KBM-7 (cell line): Measurements from ENCODE around the gene PPP1R12B.
"Not testable (repeated sequence)": the region's sequence is repeated elsewhere in the genome, so short reads cannot be mapped to it uniquely, and the experiment has no call there.

Experiments
- DNase-seq: peaks from one replicate; pipeline ENCODE4 v3.0.0-alpha.2; 2015
- in situ Hi-C: fragments of 300-500 bp; cut with MboI; formaldehyde crosslinking; loops from 2 replicates; pipeline ENCODE4 v1.14.3; 2020; ENCODE audit warnings: low sequenced_read_pairs, low pct_unique_long_range_greater_than_20kb, mixed read lengths

Gene PPP1R12B

GRCh38 chr1:202564958-202565495 lies 216.5 kb downstream of the PPP1R12B start:
- no peak for DNase-seq

GRCh38 chr1:202565890-202566602 lies 217.5 kb downstream of the PPP1R12B start:
- in situ Hi-C loops = no loop called here
- no peak for DNase-seq

More at GRCh38 chr1:202564958-202565495, 216.5 kb downstream of the PPP1R12B start:
- in situ Hi-C loops = no loop called here

- no peak for DNase-seq
Observed at GRCh38 chr1:202567738-202568137, 219.2 kb downstream of the PPP1R12B start.

GRCh38 chr1:202568410-202568809 lies 219.9 kb downstream of the PPP1R12B start:
- in situ Hi-C loops = no loop called here
- DNase-seq = no peak

More at GRCh38 chr1:202567738-202568137, 219.2 kb downstream of the PPP1R12B start:
- in situ Hi-C loops = no loop called here

- in situ Hi-C loops = no loop called here
- no peak for DNase-seq
Observed at GRCh38 chr1:202568826-202569225, 220.3 kb downstream of the PPP1R12B start.

GRCh38 chr1:202569393-202570322 lies 221.2 kb downstream of the PPP1R12B start:
- in situ Hi-C loops = no loop called here
- DNase-seq = no peak

GRCh38 chr1:202571719-202572339 lies 223.3 kb downstream of the PPP1R12B start:
- peak; percentile 58 for DNase-seq
- in situ Hi-C loops = no loop called here

- DNase-seq = no peak
- in situ Hi-C loops = no loop called here
Observed at GRCh38 chr1:202572867-202573266, 224.4 kb downstream of the PPP1R12B start.

GRCh38 chr1:202575918-202576653 lies 227.6 kb downstream of the PPP1R12B start:
- in situ Hi-C loops = no loop called here
- DNase-seq = no peak

- in situ Hi-C loops = no loop called here
- no peak for DNase-seq
Observed at GRCh38 chr1:202576816-202577215, 228.3 kb downstream of the PPP1R12B start.

GRCh38 chr1:202577381-202577780 lies 228.9 kb downstream of the PPP1R12B start:
- DNase-seq = no peak
- in situ Hi-C loops = no loop called here

GRCh38 chr1:202578001-202578504 lies 229.6 kb downstream of the PPP1R12B start:
- DNase-seq = no peak

GRCh38 chr1:202578565-202578964 lies 230.1 kb downstream of the PPP1R12B start:
- no peak for DNase-seq
- in situ Hi-C loops = no loop called here

More at GRCh38 chr1:202578001-202578504, 229.6 kb downstream of the PPP1R12B start:
- in situ Hi-C loops = no loop called here

GRCh38 chr1:202579806-202580205 lies 231.3 kb downstream of the PPP1R12B start:
- DNase-seq = no peak
- in situ Hi-C loops = no loop called here

- in situ Hi-C loops = no loop called here
- no peak for DNase-seq
Observed at GRCh38 chr1:202580619-202581018, 232.1 kb downstream of the PPP1R12B start.

- in situ Hi-C loops, DNase-seq: not testable (repeated sequence)
Observed at GRCh38 chr1:202582350-202582749, 233.9 kb downstream of the PPP1R12B start.

- in situ Hi-C loops = no loop called here
- DNase-seq = no peak
Observed at GRCh38 chr1:202584707-202585589, 236.4 kb downstream of the PPP1R12B start.

- no peak for DNase-seq
- in situ Hi-C loops = no loop called here
Observed at GRCh38 chr1:202585590-202585933, 237.1 kb downstream of the PPP1R12B start.
